GM23248 (cell line): ENCODE results near the gene CTNNAL1. TPM values are rescaled to one million over a fixed set of nuclear protein-coding genes. Genes with fewer than 3 reads are reported as not detected.
A peak's percentile ranks its signal among the peaks of the same experiment; 100 is the strongest.

ENCODE experiments used
- DNase-seq: peaks from one replicate; pipeline ENCODE4 v3.0.0-alpha.2; 2015
- H2AFZ ChIP-seq: fragments of 200-600 bp; sonication (generic); 2 replicates; pipeline ENCODE4 v1.6.1; 2016; ENCODE audit warnings: antibody characterized with exemption
- H3F3A ChIP-seq: fragments of 200-600 bp; sonication (generic); 2 replicates; pipeline ENCODE4 v1.6.1; 2016; ENCODE audit warnings: mild to moderate bottlenecking, antibody characterized with exemption, mixed run types; ENCODE audit not compliant: insufficient read depth
- H3K27ac ChIP-seq: fragments of 200-600 bp; sonication (generic); 2 replicates; pipeline ENCODE4 v1.5.1; 2016; ENCODE audit warnings: mild to moderate bottlenecking
- H3K27me3 ChIP-seq: fragments of 200-600 bp; sonication (generic); replicated peaks from 2 replicates; pipeline ENCODE4 v1.6.1; 2016; ENCODE audit warnings: mild to moderate bottlenecking; ENCODE audit not compliant: insufficient read depth
- H3K36me3 ChIP-seq: fragments of 200-600 bp; sonication (generic); 2 replicates; pipeline ENCODE4 v1.6.1; 2016; ENCODE audit warnings: low read depth, mild to moderate bottlenecking
- H3K4me1 ChIP-seq: fragments of 200-600 bp; sonication (generic); 2 replicates; pipeline ENCODE4 v1.6.1; 2016; ENCODE audit warnings: mild to moderate bottlenecking; ENCODE audit not compliant: insufficient read depth
- H3K4me2 ChIP-seq: fragments of 200-600 bp; sonication (generic); one replicate; pipeline ENCODE4 v1.6.1; 2016; ENCODE audit warnings: mild to moderate bottlenecking; ENCODE audit not compliant: unreplicated experiment
- H3K4me3 ChIP-seq: fragments of 200-600 bp; sonication (generic); 2 replicates; pipeline ENCODE4 v1.5.1; 2016; ENCODE audit warnings: mild to moderate bottlenecking
- H3K79me2 ChIP-seq: fragments of 200-600 bp; sonication (generic); 2 replicates; pipeline ENCODE4 v1.6.1; 2016; ENCODE audit warnings: mild to moderate bottlenecking; ENCODE audit not compliant: insufficient read depth
- H3K9ac ChIP-seq: fragments of 200-600 bp; sonication (generic); 2 replicates; pipeline ENCODE4 v1.6.1; 2016; ENCODE audit warnings: mild to moderate bottlenecking
- H3K9me2 ChIP-seq: fragments of 200-600 bp; sonication (generic); 2 replicates; pipeline ENCODE4 v1.6.1; 2016; ENCODE audit warnings: mixed run types, mild to moderate bottlenecking, moderate library complexity; ENCODE audit not compliant: insufficient read depth
- H3K9me3 ChIP-seq: fragments of 200-600 bp; sonication (generic); one replicate; pipeline ENCODE4 v1.6.1; 2017; ENCODE audit warnings: low read depth
- H4K20me1 ChIP-seq: fragments of 200-600 bp; sonication (generic); 2 replicates; pipeline ENCODE4 v1.6.0; 2016; ENCODE audit not compliant: insufficient read depth
- EZH2 ChIP-seq: fragments of 200-600 bp; sonication (generic); IDR thresholded peaks from 2 replicates; pipeline ENCODE4 v1.6.1; 2018; ENCODE audit warnings: antibody characterized with exemption, mild to moderate bottlenecking; ENCODE audit not compliant: insufficient read depth, poor library complexity, severe bottlenecking
- EZH2phosphoT487 ChIP-seq: fragments of 200-600 bp; sonication (generic); IDR thresholded peaks from 2 replicates; pipeline ENCODE4 v1.6.1; 2018; ENCODE audit warnings: antibody characterized with exemption, moderate library complexity, mild to moderate bottlenecking, low read depth; ENCODE audit not compliant: insufficient read depth
- WGBS, 2 experiments: methylation state at CpG; one replicate each; pipeline ENCODE4 v1.1.6; 2015 to 2017; ENCODE audit warnings: low lambda C conversion rate in 2 of 2, low coverage in 1 of 2; ENCODE audit errors: missing lambda C conversion rate in 2 of 2; 5-methylcytosine and 5-hydroxymethylcytosine counted together
- in situ Hi-C: fragments of 300-500 bp; cut with MboI; formaldehyde crosslinking; loops from 2 replicates; pipeline ENCODE4 v1.15.0; 2020
- polyA plus RNA-seq: library from polyadenylated mRNA; unstranded; fragments of >200 nt; fragmentation: Nextera tagmentation; extraction: Ambion mirVana; gene quantifications from 2 replicates; pipeline ENCODE4 v1.2.1, GENCODE V29; 2016
- total RNA-seq: library from RNA; depleted of rRNA; stranded (reverse); fragments of >200 nt; shearing (Covaris generic); gene quantifications from 2 replicates; pipeline ENCODE4 v1.2.3, GENCODE V29; 2014

Gene CTNNAL1
- total and polyA plus RNA-seq, 2 experiments from 2014 or later = 97.9 to 119 TPM

- H3K9me2 ChIP-seq = no peaks in the 10 kb centered on the region
- H2AFZ ChIP-seq = no peak overlapping the region
- WGBS, 2 experiments = 96 to 98% methylated on average over 6 of the region's 6 CpGs
- H3K4me3 ChIP-seq = no peak overlapping the region
- H3K4me2 ChIP-seq = no peak overlapping the region
- in situ Hi-C loops = no loop called here
- H4K20me1 ChIP-seq = no peaks in the 10 kb centered on the region
- no peaks in the 10 kb centered on the region for H3K79me2 ChIP-seq
- no peak overlapping the region for H3K9ac ChIP-seq
- TF ChIP-seq EZH2 (no peak), EZH2phosphoT487 (no peak)
- H3K9me3 ChIP-seq = no peaks in the 10 kb centered on the region
- H3K27me3 ChIP-seq = no peaks in the 10 kb centered on the region
- H3F3A ChIP-seq = peaks cover 37% of the 10 kb centered on the region
- no peak overlapping the region for H3K27ac ChIP-seq
- peak; percentile 36 for DNase-seq
- no peaks in the 10 kb centered on the region; the same call in 1 of the 2 replicates for H3K36me3 ChIP-seq
- H3K4me1 ChIP-seq = peaks cover 41% of the 10 kb centered on the region
Measured at GRCh38 chr9:109033941-109034700, 20.8 kb upstream of the CTNNAL1 start.

- H3K4me1 ChIP-seq = peaks cover 27% of the 10 kb centered on the region
- WGBS, 2 experiments = 96 to 99% methylated on average over 3 of the region's 3 CpGs
- DNase-seq = peak; percentile 74
- no peaks in the 10 kb centered on the region for H3K9me2 ChIP-seq
- no peaks in the 10 kb centered on the region for H3K27me3 ChIP-seq
- TF ChIP-seq EZH2phosphoT487 = no peak
- TF ChIP-seq EZH2 = no peak
- H3K4me2 ChIP-seq = no peak overlapping the region
- no peak overlapping the region for H2AFZ ChIP-seq
- no peaks in the 10 kb centered on the region; the same call in 1 of the 2 replicates for H3K79me2 ChIP-seq
- in situ Hi-C loops = no loop called here
- H3K4me3 ChIP-seq = no peak overlapping the region
- H3K27ac ChIP-seq = no peak overlapping the region
- H3K9ac ChIP-seq = no peak overlapping the region
- peaks cover 26% of the 10 kb centered on the region for H3F3A ChIP-seq
- H4K20me1 ChIP-seq = no peaks in the 10 kb centered on the region
- no peaks in the 10 kb centered on the region for H3K9me3 ChIP-seq
- H3K36me3 ChIP-seq = no peaks in the 10 kb centered on the region
Measured at GRCh38 chr9:109031241-109031640, 17.9 kb upstream of the CTNNAL1 start.

GRCh38 chr9:109030426-109030825 lies 17.1 kb upstream of the CTNNAL1 start:
- H2AFZ ChIP-seq = no peak overlapping the region
- DNase-seq = no peak
- in situ Hi-C loops = no loop called here
- no peaks in the 10 kb centered on the region for H3K27me3 ChIP-seq
- H3F3A ChIP-seq = peaks cover 23% of the 10 kb centered on the region; the same call in 1 of the 2 replicates
- H3K4me2 ChIP-seq = no peak overlapping the region
- no peaks in the 10 kb centered on the region; the same call in 1 of the 2 replicates for H3K79me2 ChIP-seq
- no peak for TF ChIP-seq EZH2phosphoT487
- H3K4me1 ChIP-seq = peaks cover 19% of the 10 kb centered on the region
- no peaks in the 10 kb centered on the region for H3K9me3 ChIP-seq
- H3K27ac ChIP-seq = no peak overlapping the region
- H4K20me1 ChIP-seq = no peaks in the 10 kb centered on the region
- H3K4me3 ChIP-seq = no peak overlapping the region
- H3K9ac ChIP-seq = no peak overlapping the region
- 96 to 98% methylated on average over 4 of the region's 4 CpGs for WGBS, 2 experiments
- no peaks in the 10 kb centered on the region for H3K36me3 ChIP-seq
- H3K9me2 ChIP-seq = no peaks in the 10 kb centered on the region

GRCh38 chr9:109028457-109028856 lies 15.2 kb upstream of the CTNNAL1 start:
- H3K4me1 ChIP-seq = peaks cover under 1% of the 10 kb centered on the region; the same call in 1 of the 2 replicates
- peaks cover 10% of the 10 kb centered on the region; the same call in 1 of the 2 replicates for H3F3A ChIP-seq
- in situ Hi-C loops = no loop called here
- H3K9me3 ChIP-seq = no peaks in the 10 kb centered on the region
- no peak overlapping the region for H3K4me2 ChIP-seq
- no peaks in the 10 kb centered on the region for H3K9me2 ChIP-seq
- no peaks in the 10 kb centered on the region for H4K20me1 ChIP-seq
- H3K4me3 ChIP-seq = no peak overlapping the region
- no peak for DNase-seq
- H3K9ac ChIP-seq = no peak overlapping the region
- TF ChIP-seq EZH2 (no peak), EZH2phosphoT487 (no peak)
- H3K27ac ChIP-seq = no peak overlapping the region
- 96 to 97% methylated on average over 4 of the region's 4 CpGs for WGBS, 2 experiments
- no peaks in the 10 kb centered on the region for H3K27me3 ChIP-seq
- H3K79me2 ChIP-seq = no peaks in the 10 kb centered on the region; the same call in 1 of the 2 replicates
- no peaks in the 10 kb centered on the region for H3K36me3 ChIP-seq
- no peak overlapping the region for H2AFZ ChIP-seq
